Measurements from ENCODE around the gene IL1RL1.
A peak's percentile ranks its signal among the peaks of the same experiment; 100 is the strongest.

IL1RL1 gene

GRCh38 chr2:102310964-102311640 lies at the start of gene IL1RL1:
Gene IL1RL1, plus strand, starts transcription at chr2:102311563. Its CDS starts 26,702 bp downstream, at chr2:102338265.
- DNase-seq (ENCODE audit: low read depth in 2 of 2) = no peak

GRCh38 chr2:102262216-102263129 lies 48.9 kb upstream of the IL1RL1 start:
- peak in 1 of 2 experiments; percentile 38 for DNase-seq (ENCODE audit: low read depth in 2 of 2)

GRCh38 chr2:102264952-102265351 lies 46.4 kb upstream of the IL1RL1 start:
- DNase-seq (ENCODE audit: low read depth in 2 of 2) = no peak

GRCh38 chr2:102266204-102266603 lies 45.2 kb upstream of the IL1RL1 start:
- no peak for DNase-seq (ENCODE audit: low read depth in 2 of 2)

- no peak for DNase-seq (ENCODE audit: low read depth in 2 of 2)
Observed at GRCh38 chr2:102267774-102268173, 43.6 kb upstream of the IL1RL1 start.

GRCh38 chr2:102268510-102269199 lies 42.7 kb upstream of the IL1RL1 start:
- DNase-seq (ENCODE audit: low read depth in 2 of 2) = peak; percentile 86 to 91

- DNase-seq (ENCODE audit: low read depth in 2 of 2) = no peak
Observed at GRCh38 chr2:102269200-102269524, 42.2 kb upstream of the IL1RL1 start.

GRCh38 chr2:102271844-102272243 lies 39.5 kb upstream of the IL1RL1 start:
- no peak for DNase-seq (ENCODE audit: low read depth in 2 of 2)

GRCh38 chr2:102273619-102274211 lies 37.6 kb upstream of the IL1RL1 start:
- DNase-seq (ENCODE audit: low read depth in 2 of 2) = no peak

- DNase-seq (ENCODE audit: low read depth in 2 of 2) = no peak
Observed at GRCh38 chr2:102276549-102277201, 34.7 kb upstream of the IL1RL1 start.

GRCh38 chr2:102277202-102277700 lies 34.1 kb upstream of the IL1RL1 start:
- DNase-seq (ENCODE audit: low read depth in 2 of 2) = no peak

- no peak for DNase-seq (ENCODE audit: low read depth in 2 of 2)
Observed at GRCh38 chr2:102278720-102279390, 32.5 kb upstream of the IL1RL1 start.

- no peak for DNase-seq (ENCODE audit: low read depth in 2 of 2)
Observed at GRCh38 chr2:102279391-102279735, 32.0 kb upstream of the IL1RL1 start.

- DNase-seq (ENCODE audit: low read depth in 2 of 2) = no peak
Observed at GRCh38 chr2:102282678-102283091, 28.7 kb upstream of the IL1RL1 start.

GRCh38 chr2:102283996-102284395 lies 27.4 kb upstream of the IL1RL1 start:
- DNase-seq (ENCODE audit: low read depth in 2 of 2) = no peak

- no peak for DNase-seq (ENCODE audit: low read depth in 2 of 2)
Observed at GRCh38 chr2:102284611-102285010, 26.8 kb upstream of the IL1RL1 start.

- DNase-seq (ENCODE audit: low read depth in 2 of 2) = no peak
Observed at GRCh38 chr2:102285368-102285767, 26.0 kb upstream of the IL1RL1 start.

- DNase-seq (ENCODE audit: low read depth in 2 of 2) = no peak
Observed at GRCh38 chr2:102286041-102286440, 25.3 kb upstream of the IL1RL1 start.

GRCh38 chr2:102289129-102289528 lies 22.2 kb upstream of the IL1RL1 start:
- no peak for DNase-seq (ENCODE audit: low read depth in 2 of 2)

GRCh38 chr2:102290594-102290993 lies 20.8 kb upstream of the IL1RL1 start:
- DNase-seq (ENCODE audit: low read depth in 2 of 2) = no peak

Data from fibroblast of skin of left biceps (primary cell).